B cell (primary cell): ENCODE measurements around the gene SYNE2. TPM values are rescaled to one million over a fixed set of nuclear protein-coding genes. Genes with fewer than 3 reads are reported as not detected.

Experiments
- ATAC-seq: fragments of 200-7000 bp; cut with Tn5 transposase; one replicate; pipeline ENCODE4 v1.10.0; 2021; ENCODE audit warnings: low read depth, mild to moderate bottlenecking, moderate number of reproducible peaks, moderate library complexity
- CTCF ChIA-PET: fragments of 350-600 bp; sonication (Branson Sonifier 250); formaldehyde crosslinking; loops from one replicate; lab custom pipeline; 2021; ENCODE audit warnings: antibody characterized with exemption, inconsistent platforms; lab: Charles Lee
- POLR2A ChIA-PET: fragments of 350-600 bp; sonication (Branson Sonifier 250); formaldehyde crosslinking; loops from one replicate; lab custom pipeline; 2021; ENCODE audit warnings: antibody characterized with exemption; lab: Charles Lee
- DNase-seq: peaks from one replicate; pipeline ENCODE4 v3.0.0; 2013
- H2AFZ ChIP-seq: 2 replicates; pipeline ENCODE4 v1.6.1; 2012; ENCODE audit warnings: mild to moderate bottlenecking, low read depth, low read length; ENCODE audit not compliant: insufficient read depth, poor library complexity, severe bottlenecking
- H3K27ac ChIP-seq, 2 donors: 1 replicate in 1 of 2; 2 replicates in 1 of 2; pipeline ENCODE4 v1.5.1; 2012 to 2013; ENCODE audit warnings: low read length in 2 of 2, mild to moderate bottlenecking in 2 of 2, moderate library complexity in 1 of 2
- H3K27me3 ChIP-seq, 4 experiments: fragments of 200-600 bp in 1 of 4; sonication (generic) in 1 of 4; replicated peaks in 1 of 4; 1 replicate in 2 of 4; 2 replicates in 2 of 4; pipeline versions ENCODE4 v1.6.1 to v1.7.0; 2013 to 2016; ENCODE audit warnings: low read length in 3 of 4, mild to moderate bottlenecking in 2 of 4, mixed read lengths in 1 of 4, moderate library complexity in 1 of 4; ENCODE audit not compliant: insufficient read depth in 4 of 4, control insufficient read depth in 3 of 4; ENCODE audit errors: control extremely low read depth in 1 of 4
- H3K36me3 ChIP-seq, 2 experiments: replicated peaks in 1 of 2; 1 replicate in 1 of 2; 2 replicates in 1 of 2; pipeline versions ENCODE4 v1.6.1 to v1.7.1; 2013; ENCODE audit warnings: low read length in 1 of 2; ENCODE audit not compliant: insufficient read depth in 2 of 2, control insufficient read depth in 1 of 2; ENCODE audit errors: control extremely low read depth in 1 of 2, extremely low read depth in 1 of 2
- H3K4me1 ChIP-seq, 2 donors: fragments of 200-600 bp in 1 of 2; sonication (generic) in 1 of 2; 1 replicate in 1 of 2; 2 replicates in 1 of 2; pipeline versions ENCODE4 v1.5.1 to v1.6.1; 2013 to 2017; ENCODE audit warnings: low read length in 2 of 2; ENCODE audit not compliant: control insufficient read depth in 2 of 2, insufficient read depth in 2 of 2
- H3K4me2 ChIP-seq: replicated peaks from 2 replicates; pipeline ENCODE3; 2012; ENCODE audit warnings: mild to moderate bottlenecking, low read depth, low read length; ENCODE audit not compliant: poor library complexity, severe bottlenecking
- H3K4me3 ChIP-seq, 5 experiments: fragments of 200-600 bp in 1 of 5; sonication (generic) in 1 of 5; 1 replicate in 3 of 5; 2 replicates in 2 of 5; pipeline versions ENCODE4 v1.5.1 to v1.7.0; 2011 to 2016; ENCODE audit warnings: low read length in 4 of 5, mild to moderate bottlenecking in 4 of 5, low read depth in 2 of 5, control low read depth in 1 of 5, moderate library complexity in 1 of 5; ENCODE audit not compliant: insufficient read depth in 1 of 5; ENCODE audit errors: control extremely low read depth in 1 of 5, extremely low read depth in 1 of 5
- H3K79me2 ChIP-seq: fragments of 200-600 bp; sonication (generic); one replicate; pipeline ENCODE4 v1.6.0; 2016; ENCODE audit warnings: low read length; ENCODE audit not compliant: control insufficient read depth, insufficient read depth
- H3K9ac ChIP-seq: fragments of 200-600 bp; sonication (generic); 2 replicates; pipeline ENCODE4 v1.6.1; 2017; ENCODE audit warnings: mild to moderate bottlenecking, low read length, moderate library complexity
- H3K9me3 ChIP-seq, 3 donors: one replicate each; pipeline versions ENCODE4 v1.6.1 to v1.7.1; 2013; ENCODE audit warnings: low read length in 2 of 3; ENCODE audit not compliant: control insufficient read depth in 2 of 3, insufficient read depth in 1 of 3; ENCODE audit errors: control extremely low read depth in 1 of 3
- H4K20me1 ChIP-seq: 2 replicates; pipeline ENCODE4 v1.6.0; 2012; ENCODE audit warnings: mild to moderate bottlenecking, low read length; ENCODE audit not compliant: insufficient read depth, control insufficient read depth, poor library complexity, severe bottlenecking
- H3K27ac Mint-ChIP-seq: one replicate; pipeline ENCODE4 v1.8.0; 2021; ENCODE audit warnings: mixed read lengths
- H3K27me3 Mint-ChIP-seq: one replicate; pipeline ENCODE4 v1.8.0; 2021; ENCODE audit warnings: mixed read lengths
- H3K4me1 Mint-ChIP-seq: one replicate; pipeline ENCODE4 v1.8.0; 2021; ENCODE audit warnings: mixed read lengths
- H3K4me3 Mint-ChIP-seq: one replicate; pipeline ENCODE4 v1.8.0; 2021; ENCODE audit warnings: mixed read lengths
- H3K9me3 Mint-ChIP-seq: one replicate; pipeline ENCODE4 v1.8.0; 2022; ENCODE audit warnings: mixed read lengths; ENCODE audit not compliant: insufficient read depth
- CTCF ChIP-seq: fragments of 200-600 bp; IDR thresholded peaks from one replicate; pipeline ENCODE4 v1.8.0; 2022; ENCODE audit warnings: antibody characterized with exemption, mild to moderate bottlenecking
- EZH2 ChIP-seq: IDR thresholded peaks from 2 replicates; pipeline ENCODE4 v1.6.1; 2012; ENCODE audit warnings: borderline replicate concordance, low read depth, mild to moderate bottlenecking, moderate library complexity, low read length; ENCODE audit not compliant: insufficient read depth, poor library complexity, severe bottlenecking
- WGBS: methylation state at CpG from one replicate; pipeline ENCODE4 v1.1.5; 2013; ENCODE audit warnings: missing lambda C conversion rate; ENCODE audit not compliant: insufficient coverage; 5-methylcytosine and 5-hydroxymethylcytosine counted together
- intact Hi-C: fragments of 100-400 bp; cut with micrococcal nuclease; formaldehyde crosslinking; loops from one replicate; pipeline ENCODE4 v1.10.0; 2022
- polyA plus RNA-seq: library from polyadenylated mRNA; depleted of rRNA; stranded (reverse); fragments of >200 nt; gene quantifications from 2 replicates; pipeline ENCODE4 v1.2.3, GENCODE V29; 2012
- total RNA-seq, 2 donors: library from RNA; stranded (reverse); fragments of 120-200 nt in 1 of 2; gene quantifications; 1 replicate in 1 of 2; 2 replicates in 1 of 2; pipeline versions ENCODE4 v1.2.3 to v1.2.4, GENCODE V29; 2013 to 2022

SYNE2 gene
- total and polyA plus RNA-seq, 2 donors (not counting 1 experiment from before 2014, with no cell fraction given): 39.5 to 105 TPM

- DNase-seq: no peak
- no peaks in the 10 kb centered on the region for H3K79me2 ChIP-seq
- intact Hi-C loops: no loop called here
These were observed 333.7 kb downstream of the SYNE2 start for GRCh38 chr14:64186231-64187129.

More at GRCh38 chr14:64186231-64187129, 333.7 kb downstream of the SYNE2 start:
- 95% methylated on average over 11 of the region's 12 CpGs for WGBS
- ATAC-seq: no peak
- peaks cover 0 to 3% (median 0%) of the 10 kb centered on the region in 3 donors for H3K9me3 ChIP-seq
- no peak overlapping the region for H2AFZ ChIP-seq
- H3K27ac Mint-ChIP-seq: no peak overlapping the region
- no peak for TF ChIP-seq CTCF
- no peak for TF ChIP-seq EZH2
- peaks cover 3% of the 10 kb centered on the region for H3K4me1 Mint-ChIP-seq
- no peak overlapping the region for H3K4me3 Mint-ChIP-seq
- H3K27ac ChIP-seq: no peak overlapping the region
- H3K4me1 ChIP-seq: no peaks in the 10 kb centered on the region
- H4K20me1 ChIP-seq: no peaks in the 10 kb centered on the region
- H3K27me3 Mint-ChIP-seq: no peaks in the 10 kb centered on the region
- CTCF ChIA-PET: interaction anchor here (0.7 to 1.4 kb wide), 4 partner anchors 9 to 48 kb away, joined by 3 to 5 read pairs (median 3); no protein-coding TSS in a partner anchor
- no peaks in the 10 kb centered on the region for H3K27me3 ChIP-seq
- POLR2A ChIA-PET: no interaction called here
- H3K4me2 ChIP-seq: no peak overlapping the region
- H3K9ac ChIP-seq: no peak overlapping the region
- H3K36me3 ChIP-seq: peaks cover 0 to 14% of the 10 kb centered on the region in 2 experiments
- no peaks in the 10 kb centered on the region for H3K9me3 Mint-ChIP-seq
- no peak overlapping the region for H3K4me3 ChIP-seq
